Activated naive CD4-positive, alpha-beta T cell treated with anti-CD3 and anti-CD28 coated beads for 36 hours (primary cell): ENCODE data around the gene RERE. TPM values are rescaled to one million over a fixed set of nuclear protein-coding genes. Genes with fewer than 3 reads are reported as not detected.
A peak's percentile ranks its signal among the peaks of the same experiment; 100 is the strongest.

Source experiments
- CTCF ChIA-PET: fragments of 350-600 bp; sonication (Branson Sonifier 250); formaldehyde crosslinking; loops from one replicate; lab custom pipeline; 2021; ENCODE audit warnings: antibody characterized with exemption; lab: Charles Lee
- DNase-seq: peaks from one replicate; pipeline ENCODE4 v3.0.0-alpha.2; 2020
- H3K27ac Mint-ChIP-seq: one replicate; pipeline ENCODE4 v1.8.0; 2021; ENCODE audit warnings: mild to moderate bottlenecking, mixed read lengths
- H3K27me3 Mint-ChIP-seq: one replicate; pipeline ENCODE4 v1.8.0; 2021; ENCODE audit warnings: low read depth, mixed read lengths
- H3K36me3 Mint-ChIP-seq: one replicate; pipeline ENCODE4 v1.8.0; 2021; ENCODE audit warnings: low read depth, mixed read lengths
- H3K4me1 Mint-ChIP-seq: one replicate; pipeline ENCODE4 v1.8.0; 2021; ENCODE audit warnings: low read depth, mixed read lengths
- H3K4me3 Mint-ChIP-seq: one replicate; pipeline ENCODE4 v1.8.0; 2021; ENCODE audit warnings: mild to moderate bottlenecking, moderate library complexity, mixed read lengths
- H3K9me3 Mint-ChIP-seq: one replicate; pipeline ENCODE4 v1.8.0; 2021; ENCODE audit warnings: mixed read lengths
- intact Hi-C: fragments of 100-400 bp; cut with micrococcal nuclease; formaldehyde crosslinking; loops from one replicate; pipeline ENCODE4 v1.15.1; 2023
- total RNA-seq, 2 experiments: library from RNA; stranded (reverse); gene quantifications; one replicate each; pipeline ENCODE4 v1.2.3, GENCODE V29; 2021

The RERE gene
- total RNA-seq, 2 experiments from 2014 or later, result 46.4 to 47.6 TPM

DNA sequence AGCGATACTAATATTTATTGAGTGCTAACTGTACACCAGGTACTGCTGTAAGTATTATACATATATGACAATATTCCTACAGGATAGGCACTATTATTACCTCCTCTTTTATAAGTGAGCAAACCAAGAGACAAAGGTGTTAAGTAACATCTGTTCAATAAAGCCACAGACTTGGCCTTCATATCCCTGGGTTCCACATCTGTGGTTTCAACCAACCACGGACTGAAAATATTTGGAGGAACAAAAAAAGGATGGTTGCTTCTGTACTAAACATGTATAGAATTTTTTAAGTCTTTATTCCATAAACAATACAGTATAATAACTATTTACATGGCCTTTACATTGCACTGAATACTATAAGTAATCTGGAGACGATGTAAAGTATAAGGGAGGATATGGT, 95.1 kb downstream of the RERE start:
- Mint-ChIP-seq H3K4me1 (peaks cover 14% of the 10 kb centered on the region), H3K9me3 (no peaks in the 10 kb centered on the region), H3K4me3 (no peak overlapping the region), H3K36me3 (no peaks in the 10 kb centered on the region), H3K27me3 (no peaks in the 10 kb centered on the region), H3K27ac (no peak overlapping the region)
- CTCF ChIA-PET, result interaction anchor here (0.5 to 2.1 kb wide), 2 partner anchors 122 to 126 kb away, joined by 4 to 6 read pairs; no protein-coding TSS in a partner anchor
- DNase-seq, result no peak
- intact Hi-C loops, result loop anchor here (10.0 kb wide), 1 partner anchor 708 kb away; no protein-coding TSS in a partner anchor

- no peak overlapping the region for H3K4me3 Mint-ChIP-seq
- H3K4me1 Mint-ChIP-seq, result peaks cover 14% of the 10 kb centered on the region
- H3K27me3 Mint-ChIP-seq, result no peaks in the 10 kb centered on the region
- H3K36me3 Mint-ChIP-seq, result no peaks in the 10 kb centered on the region
- H3K9me3 Mint-ChIP-seq, result no peaks in the 10 kb centered on the region
- no peak for DNase-seq
- H3K27ac Mint-ChIP-seq, result no peak overlapping the region
- CTCF ChIA-PET, result interaction anchor here (2.1 kb wide), 1 partner anchor 127 kb away, joined by 6 read pairs; no protein-coding TSS in a partner anchor
- intact Hi-C loops, result loop anchor here (10.0 kb wide), 1 partner anchor 707 kb away; no protein-coding TSS in a partner anchor
These were observed 95.6 kb downstream of the RERE start for GRCh38 chr1:8721679-8722324.

DNA sequence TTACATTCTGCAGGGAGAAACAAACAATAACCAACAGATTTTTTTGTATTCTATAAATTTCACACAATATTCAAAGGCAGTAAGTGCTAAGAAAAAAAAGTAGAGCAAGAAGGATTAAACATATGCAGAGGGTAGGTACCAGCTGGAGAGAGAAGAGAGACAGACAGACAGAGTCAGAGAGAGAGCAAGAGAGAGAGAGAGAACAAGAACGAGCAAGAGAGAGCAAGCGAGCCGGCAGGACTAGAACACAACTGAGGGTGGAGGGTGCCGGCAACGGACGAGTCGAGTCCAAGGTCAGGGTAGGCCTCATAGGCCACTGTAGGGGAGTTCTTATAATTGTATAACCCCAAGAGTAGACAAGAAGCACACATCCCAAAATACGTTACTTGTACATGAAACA, 97.1 kb downstream of the RERE start:
- Mint-ChIP-seq H3K27ac (no peak overlapping the region), H3K27me3 (no peaks in the 10 kb centered on the region), H3K4me1 (peaks cover 10% of the 10 kb centered on the region), H3K36me3 (no peaks in the 10 kb centered on the region), H3K4me3 (no peak overlapping the region), H3K9me3 (no peaks in the 10 kb centered on the region)
- CTCF ChIA-PET, result interaction anchor here (0.7 to 2.1 kb wide), 2 partner anchors 128 to 167 kb away, joined by 3 to 6 read pairs; no protein-coding TSS in a partner anchor
- DNase-seq, result no peak
- intact Hi-C loops, result loop anchor here (10.0 kb wide), 1 partner anchor 706 kb away; no protein-coding TSS in a partner anchor

DNA sequence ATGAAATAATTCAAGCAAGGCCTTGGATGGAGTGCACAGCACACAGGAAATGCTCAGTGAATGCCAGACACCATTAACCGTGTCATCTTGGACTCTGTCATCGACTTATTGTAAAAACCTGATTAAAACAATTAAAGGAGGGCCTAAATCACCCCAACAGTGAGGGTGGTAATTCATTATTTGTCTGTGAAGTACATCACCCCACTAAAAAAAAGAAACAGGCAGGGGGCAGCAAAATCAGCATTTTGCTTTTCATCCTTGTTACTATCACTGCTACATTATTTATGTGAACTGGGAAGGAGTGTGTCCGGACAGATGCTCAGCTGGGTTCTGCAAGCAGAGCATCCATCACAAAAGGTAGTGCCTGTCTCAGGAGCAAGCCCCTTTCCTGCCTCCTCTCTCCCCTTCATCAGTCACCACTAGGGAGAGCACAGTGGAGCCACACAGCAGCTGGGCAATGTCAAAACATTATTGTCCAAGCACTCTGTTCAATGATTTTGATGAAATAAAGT, 98.5 kb downstream of the RERE start:
- Mint-ChIP-seq H3K27me3 (no peaks in the 10 kb centered on the region), H3K9me3 (no peaks in the 10 kb centered on the region), H3K36me3 (no peaks in the 10 kb centered on the region), H3K4me3 (no peak overlapping the region), H3K4me1 (peaks cover 17% of the 10 kb centered on the region), H3K27ac (no peak overlapping the region)
- CTCF ChIA-PET, result interaction anchor here (0.5 to 3.9 kb wide), 4 partner anchors 11 to 158 kb away, joined by 3 to 26 read pairs (median 4); no protein-coding TSS in a partner anchor
- intact Hi-C loops, result loop anchor here (2.0 kb wide), 1 partner anchor 130 kb away; no protein-coding TSS in a partner anchor
- DNase-seq, result peak; percentile 25

DNA sequence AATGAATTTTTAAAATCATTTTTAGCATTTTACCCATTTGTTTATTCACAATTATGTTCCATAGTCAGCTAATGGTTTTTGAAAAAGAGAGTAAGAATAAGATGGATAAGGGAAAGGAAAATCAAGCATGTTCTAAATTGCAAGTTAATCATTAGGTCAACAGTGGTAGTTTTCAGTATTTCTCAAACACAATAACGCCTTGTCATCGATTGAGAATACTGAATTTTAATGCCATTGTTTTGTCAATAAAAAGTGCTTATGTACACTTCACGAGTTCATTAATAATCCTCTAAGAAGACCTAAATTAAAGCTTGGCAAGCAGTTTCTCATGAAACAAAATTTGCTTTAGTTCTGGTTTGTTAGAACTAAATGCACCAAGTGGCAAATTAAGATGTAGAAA, 100.3 kb downstream of the RERE start:
- Mint-ChIP-seq H3K9me3 (no peaks in the 10 kb centered on the region), H3K4me3 (no peak overlapping the region), H3K27me3 (no peaks in the 10 kb centered on the region), H3K36me3 (no peaks in the 10 kb centered on the region), H3K27ac (no peak overlapping the region), H3K4me1 (peaks cover 14% of the 10 kb centered on the region)
- CTCF ChIA-PET, result interaction anchor here (0.6 to 3.9 kb wide), 3 partner anchors 11 to 150 kb away, joined by 3 to 26 read pairs (median 4); no protein-coding TSS in a partner anchor
- intact Hi-C loops, result no loop called here
- DNase-seq, result no peak

DNA sequence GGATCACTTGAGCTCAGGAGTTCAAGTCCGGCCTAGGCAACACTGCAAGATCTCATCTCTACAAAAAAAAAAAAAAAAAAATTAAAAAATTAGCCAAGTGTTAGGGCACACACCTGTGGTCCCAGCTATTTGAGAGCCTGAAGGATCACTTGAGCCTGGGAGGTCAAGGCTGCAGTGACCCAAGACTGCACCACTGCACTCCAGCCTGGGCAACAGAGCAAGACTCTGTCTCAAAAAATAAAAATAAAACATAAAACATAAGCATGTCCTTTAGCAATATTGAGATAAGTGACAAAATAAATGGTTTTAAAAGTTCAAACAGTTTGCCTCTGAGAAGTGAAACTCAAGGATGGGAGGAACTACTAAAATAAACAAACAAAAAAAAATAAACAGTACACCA, 101.2 kb downstream of the RERE start:
- H3K4me3 Mint-ChIP-seq, result no peak overlapping the region
- H3K27ac Mint-ChIP-seq, result no peak overlapping the region
- CTCF ChIA-PET, result interaction anchor here (1.3 to 3.9 kb wide), 3 partner anchors 10 to 133 kb away, joined by 3 to 26 read pairs (median 4); no protein-coding TSS in a partner anchor

GRCh38 chr1:8714173-8714572, 103.3 kb downstream of the RERE start:
- Mint-ChIP-seq H3K27ac (no peak overlapping the region), H3K4me3 (no peak overlapping the region), H3K9me3 (no peaks in the 10 kb centered on the region), H3K36me3 (no peaks in the 10 kb centered on the region), H3K4me1 (peaks cover 16% of the 10 kb centered on the region), H3K27me3 (no peaks in the 10 kb centered on the region)
- CTCF ChIA-PET, result interaction anchor here (0.7 kb wide), 1 partner anchor 145 kb away, joined by 4 read pairs; no protein-coding TSS in a partner anchor
- no peak for DNase-seq
- intact Hi-C loops, result no loop called here

More for the DNA sequence above, 101.2 kb downstream of the RERE start:
- DNase-seq, result no peak
- intact Hi-C loops, result no loop called here
- H3K36me3 Mint-ChIP-seq, result no peaks in the 10 kb centered on the region
- H3K9me3 Mint-ChIP-seq, result no peaks in the 10 kb centered on the region
- peaks cover 16% of the 10 kb centered on the region for H3K4me1 Mint-ChIP-seq
- H3K27me3 Mint-ChIP-seq, result no peaks in the 10 kb centered on the region

- intact Hi-C loops, result loop anchor here (1.0 kb wide), 1 partner anchor 9 kb away; no protein-coding TSS in a partner anchor
- peak overlapping the region; percentile 0 for H3K4me3 Mint-ChIP-seq
- no peaks in the 10 kb centered on the region for H3K9me3 Mint-ChIP-seq
- CTCF ChIA-PET, result interaction anchor here (1.0 kb wide), 1 partner anchor 17 kb away, joined by 5 read pairs; no protein-coding TSS in a partner anchor
- no peak overlapping the region for H3K27ac Mint-ChIP-seq
- peaks cover 16% of the 10 kb centered on the region for H3K4me1 Mint-ChIP-seq
- H3K36me3 Mint-ChIP-seq, result peaks cover 3% of the 10 kb centered on the region
- peaks cover 2% of the 10 kb centered on the region for H3K27me3 Mint-ChIP-seq
- no peak for DNase-seq
These were observed 104.8 kb downstream of the RERE start for GRCh38 chr1:8712413-8713231.

DNA sequence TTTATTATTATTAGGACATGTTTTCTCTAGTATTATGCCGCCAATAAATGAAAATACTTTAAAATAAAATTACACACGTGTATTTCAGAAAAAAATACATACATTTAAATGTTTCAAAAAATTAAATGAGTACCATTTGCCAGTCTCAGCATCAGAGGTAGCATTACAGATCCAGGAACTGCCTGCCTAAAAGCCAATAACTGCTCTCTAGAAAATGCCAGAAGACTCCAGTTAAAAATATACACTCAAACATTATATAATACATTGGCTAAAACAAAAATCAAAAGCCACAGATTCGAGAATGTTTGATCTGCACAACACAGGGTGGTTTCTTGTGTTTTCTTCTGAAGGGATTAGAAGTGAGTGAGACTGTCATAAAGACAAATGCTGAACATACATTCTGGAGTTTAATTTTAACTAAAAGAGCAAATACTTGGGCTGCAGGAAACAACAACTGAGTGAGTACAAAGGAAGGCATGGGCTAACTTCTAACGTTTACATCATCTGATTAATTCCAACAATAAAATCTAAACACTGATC, 105.5 kb downstream of the RERE start:
- Mint-ChIP-seq H3K9me3 (no peaks in the 10 kb centered on the region), H3K27me3 (peaks cover 8% of the 10 kb centered on the region), H3K27ac (no peak overlapping the region), H3K36me3 (peaks cover 3% of the 10 kb centered on the region), H3K4me3 (no peak overlapping the region), H3K4me1 (peaks cover 16% of the 10 kb centered on the region)
- intact Hi-C loops, result loop anchor here (1.0 kb wide), 1 partner anchor 9 kb away; no protein-coding TSS in a partner anchor
- CTCF ChIA-PET, result no interaction called here
- DNase-seq, result no peak

- Mint-ChIP-seq H3K4me3 (no peak overlapping the region), H3K27ac (no peak overlapping the region), H3K4me1 (peaks cover 16% of the 10 kb centered on the region), H3K36me3 (peaks cover 3% of the 10 kb centered on the region), H3K27me3 (peaks cover 14% of the 10 kb centered on the region), H3K9me3 (no peaks in the 10 kb centered on the region)
- CTCF ChIA-PET, result no interaction called here
- DNase-seq, result no peak
- intact Hi-C loops, result no loop called here
These were observed 106.3 kb downstream of the RERE start for GRCh38 chr1:8711151-8711550.

DNA sequence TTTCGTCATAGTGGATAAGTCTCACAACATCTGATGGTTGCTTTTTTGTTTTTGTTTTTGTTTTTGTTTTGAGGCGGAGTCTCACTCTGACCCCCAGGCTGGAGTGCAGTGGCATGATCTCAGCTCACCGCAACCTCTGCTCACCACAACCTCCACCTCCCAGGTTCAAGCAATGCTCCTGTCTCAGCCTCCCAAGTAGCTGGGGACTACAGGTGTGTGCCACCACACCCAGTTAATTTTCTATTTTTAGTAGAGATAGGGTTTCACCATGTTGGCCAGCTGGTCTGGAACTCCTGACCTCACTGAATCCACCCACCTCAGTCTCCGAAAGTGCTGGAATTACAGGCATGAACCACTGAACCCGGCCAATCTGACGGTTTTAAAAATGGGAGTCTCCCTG, 109.2 kb downstream of the RERE start:
- Mint-ChIP-seq H3K27ac (no peak overlapping the region), H3K9me3 (no peaks in the 10 kb centered on the region), H3K4me3 (no peak overlapping the region), H3K4me1 (peaks cover 15% of the 10 kb centered on the region), H3K36me3 (peaks cover 3% of the 10 kb centered on the region), H3K27me3 (peaks cover 34% of the 10 kb centered on the region)
- intact Hi-C loops, result no loop called here
- CTCF ChIA-PET, result interaction anchor here (0.6 to 1.6 kb wide), 2 partner anchors 18 to 141 kb away, joined by 4 to 9 read pairs; no protein-coding TSS in a partner anchor
- DNase-seq, result no peak
